Measurements from ENCODE around the gene CDK18.
A peak's percentile ranks its signal among the peaks of the same experiment; 100 is the strongest.

The CDK18 gene

DNA sequence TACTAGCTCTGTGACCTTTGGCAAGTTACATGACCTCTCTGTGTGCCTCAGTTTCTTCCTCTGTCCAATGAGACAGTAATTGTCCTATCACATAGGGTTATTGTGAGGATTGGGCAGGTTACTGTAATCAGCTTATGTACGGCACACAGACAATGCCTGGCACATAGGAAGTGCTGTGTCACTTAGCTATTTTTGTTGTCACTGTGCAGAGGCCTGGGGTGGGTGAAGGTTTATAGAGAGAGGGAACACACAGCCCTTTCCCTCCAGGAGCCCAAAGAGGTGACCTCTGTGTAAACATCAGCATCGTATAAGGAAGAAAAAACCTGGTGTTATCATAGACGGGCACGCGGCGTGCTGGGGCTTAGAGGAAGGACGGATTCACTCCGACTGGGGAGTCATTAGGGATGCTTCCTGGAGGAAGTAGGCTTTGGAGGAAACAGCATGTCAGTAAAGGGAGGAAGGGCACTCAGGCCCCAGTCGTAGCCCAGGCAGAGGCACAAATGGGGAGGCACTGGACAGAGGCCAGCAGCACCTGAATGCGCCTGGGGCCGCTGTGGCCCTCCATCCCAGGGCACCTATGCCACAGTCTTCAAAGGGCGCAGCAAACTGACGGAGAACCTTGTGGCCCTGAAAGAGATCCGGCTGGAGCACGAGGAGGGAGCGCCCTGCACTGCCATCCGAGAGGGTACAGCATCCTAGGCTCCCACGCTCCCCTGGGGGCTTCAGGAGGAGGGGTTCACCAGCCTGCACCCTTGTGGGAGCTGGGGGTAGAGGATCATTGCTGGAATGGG, 21.2 kb downstream of the CDK18 start:
- DNase-seq, result no peak

DNA sequence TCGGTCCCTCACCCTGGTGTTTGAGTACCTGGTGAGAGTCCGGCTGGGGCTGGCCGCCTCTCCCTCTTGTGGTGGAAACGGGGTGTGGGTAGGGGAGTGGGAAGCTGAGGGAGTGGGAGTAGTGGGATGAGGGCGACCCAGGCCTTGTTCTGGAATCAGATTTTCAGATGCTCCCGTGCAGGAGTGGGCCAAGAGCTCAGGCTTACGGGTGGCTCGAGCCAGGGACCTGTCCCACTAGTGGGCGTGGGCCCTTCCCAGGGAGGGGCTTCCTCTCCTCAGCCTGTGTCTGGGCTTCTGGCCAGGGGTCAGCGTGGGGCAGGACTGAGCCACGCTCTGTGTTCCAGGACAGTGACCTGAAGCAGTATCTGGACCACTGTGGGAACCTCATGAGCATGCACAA, 22.0 kb downstream of the CDK18 start:
- DNase-seq, result no peak

DNA sequence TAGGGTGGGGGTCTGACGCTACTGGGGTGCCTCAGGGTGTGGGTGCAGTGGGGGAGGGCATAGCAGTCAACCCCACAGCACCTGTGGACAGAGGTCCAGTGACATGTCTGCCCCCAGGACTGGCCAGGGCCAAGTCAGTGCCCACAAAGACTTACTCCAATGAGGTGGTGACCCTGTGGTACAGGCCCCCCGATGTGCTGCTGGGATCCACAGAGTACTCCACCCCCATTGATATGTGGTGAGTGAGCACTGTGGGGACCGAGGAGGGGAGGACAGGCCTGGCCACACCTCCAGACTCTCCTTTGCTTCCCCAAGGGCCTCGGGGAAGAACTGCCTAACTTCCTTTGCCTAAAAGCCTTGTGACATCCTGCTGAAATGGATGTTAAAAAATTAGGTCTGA, 23.5 kb downstream of the CDK18 start:
- DNase-seq, result no peak

DNA sequence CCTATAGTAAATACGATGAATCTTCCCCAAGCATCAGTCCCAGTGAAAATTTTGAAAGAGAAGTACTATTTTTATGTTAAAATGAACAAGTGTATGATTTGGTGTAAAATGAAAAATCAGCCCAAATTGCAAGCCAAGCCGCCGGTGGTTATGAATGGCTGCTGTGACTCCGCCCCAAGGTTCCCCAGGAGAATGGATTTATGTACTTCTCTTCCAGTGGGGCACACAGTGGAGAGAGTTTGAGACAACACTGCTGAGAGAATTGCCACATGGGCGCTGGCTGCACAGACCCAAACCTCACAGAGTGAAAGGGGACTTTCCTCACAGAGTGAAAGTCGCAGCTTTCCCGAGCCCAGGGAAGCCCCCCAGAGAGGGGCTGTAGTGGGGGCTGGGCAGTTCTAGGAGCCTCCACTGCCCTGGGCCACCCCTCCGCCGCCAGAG, 24.0 kb downstream of the CDK18 start:
- no peak for DNase-seq

DNA sequence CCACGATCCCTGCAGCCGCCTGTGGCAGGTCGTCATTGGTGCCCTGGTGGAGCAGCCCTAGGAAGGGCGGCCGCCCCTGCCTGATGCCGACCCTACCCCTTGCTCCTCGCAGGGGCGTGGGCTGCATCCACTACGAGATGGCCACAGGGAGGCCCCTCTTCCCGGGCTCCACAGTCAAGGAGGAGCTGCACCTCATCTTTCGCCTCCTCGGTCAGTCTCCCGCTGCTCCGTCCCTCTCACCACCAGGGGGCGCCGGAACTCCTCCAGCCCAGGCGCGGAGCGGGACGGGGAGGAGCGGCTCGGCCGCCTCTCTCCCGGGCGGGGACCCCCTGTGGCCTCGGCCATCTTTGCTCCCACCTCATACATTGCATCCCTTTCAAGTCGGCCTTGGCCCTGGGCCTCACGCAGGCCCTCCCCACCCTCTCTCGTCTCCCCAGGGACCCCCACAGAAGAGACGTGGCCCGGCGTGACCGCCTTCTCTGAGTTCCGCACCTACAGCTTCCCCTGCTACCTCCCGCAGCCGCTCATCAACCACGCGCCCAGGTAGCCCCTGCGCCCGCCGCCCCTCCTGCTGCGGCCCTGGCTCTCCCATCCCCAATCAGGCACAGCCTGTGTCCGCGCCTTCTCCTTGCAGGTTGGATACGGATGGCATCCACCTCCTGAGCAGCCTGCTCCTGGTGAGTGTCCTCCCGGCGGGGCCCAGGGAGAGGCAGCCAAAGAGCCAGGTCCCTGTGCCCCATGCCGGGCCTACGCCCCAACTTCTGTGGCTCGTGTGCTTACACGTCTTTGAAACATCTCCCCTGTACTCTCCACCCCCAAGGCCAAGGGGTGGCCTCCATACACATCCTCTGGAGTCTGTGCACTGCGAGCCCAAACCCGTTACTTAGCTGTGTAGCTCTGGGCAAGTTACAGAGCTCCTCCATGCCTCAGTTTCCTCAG, 24.7 kb downstream of the CDK18 start:
- DNase-seq, result peak; percentile 10 to 28

DNA sequence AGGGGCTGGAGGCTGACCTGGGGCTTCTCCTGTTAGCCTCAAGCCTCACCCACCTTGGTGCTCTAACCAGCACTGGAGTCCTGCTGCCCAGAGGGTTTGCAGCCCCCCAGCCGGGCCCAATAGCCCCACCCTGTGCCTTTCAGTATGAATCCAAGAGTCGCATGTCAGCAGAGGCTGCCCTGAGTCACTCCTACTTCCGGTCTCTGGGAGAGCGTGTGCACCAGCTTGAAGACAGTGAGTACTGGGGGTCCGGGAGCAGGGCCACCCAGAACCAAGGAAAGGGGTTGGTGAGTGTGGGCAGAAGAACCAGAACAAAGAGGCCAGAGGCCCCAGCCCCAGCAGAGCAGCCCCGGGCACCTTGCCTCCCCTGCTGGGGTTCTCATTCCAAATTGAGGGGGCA, 25.6 kb downstream of the CDK18 start:
- DNase-seq, result no peak

DNA sequence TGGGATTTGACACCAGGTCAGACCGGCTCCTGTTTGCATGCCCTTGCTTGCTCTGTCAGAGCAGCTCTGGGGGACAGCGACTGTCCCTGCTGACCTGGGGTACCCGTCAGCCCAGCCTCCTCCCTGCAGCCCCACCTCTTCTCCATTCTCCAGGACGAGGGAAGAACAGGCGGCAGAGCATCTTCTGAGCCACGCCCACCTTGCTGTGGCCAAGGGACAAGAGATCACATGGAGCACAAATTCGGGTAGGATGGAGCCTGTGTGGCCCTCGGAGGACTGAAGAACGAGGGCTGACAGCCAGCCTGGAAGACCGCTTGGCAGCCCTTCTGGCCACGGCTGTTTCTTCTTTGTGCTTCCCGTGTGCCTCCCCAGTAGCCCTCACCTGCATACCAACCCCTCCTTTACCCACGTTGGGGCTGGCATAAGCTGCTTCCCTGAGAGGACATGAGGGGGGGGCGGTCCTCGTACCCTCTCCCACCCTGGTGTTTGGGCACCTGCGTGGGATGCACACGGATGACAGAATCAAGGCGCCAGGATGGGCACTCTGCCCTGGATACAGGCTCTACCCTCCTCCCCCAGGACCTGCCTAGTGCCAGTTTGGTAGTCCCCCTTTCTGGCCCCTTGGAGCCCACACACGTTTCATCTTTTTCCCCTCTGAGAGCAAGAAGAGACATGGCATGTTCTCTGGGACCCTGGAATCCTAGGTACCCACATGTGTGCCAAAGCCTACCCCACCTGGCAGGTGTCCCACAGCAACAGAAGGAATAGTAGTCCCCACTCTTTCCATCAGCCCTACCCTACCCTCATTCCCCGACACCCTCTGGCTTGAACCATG, 26.9 kb downstream of the CDK18 start:
- no peak for DNase-seq

DNA sequence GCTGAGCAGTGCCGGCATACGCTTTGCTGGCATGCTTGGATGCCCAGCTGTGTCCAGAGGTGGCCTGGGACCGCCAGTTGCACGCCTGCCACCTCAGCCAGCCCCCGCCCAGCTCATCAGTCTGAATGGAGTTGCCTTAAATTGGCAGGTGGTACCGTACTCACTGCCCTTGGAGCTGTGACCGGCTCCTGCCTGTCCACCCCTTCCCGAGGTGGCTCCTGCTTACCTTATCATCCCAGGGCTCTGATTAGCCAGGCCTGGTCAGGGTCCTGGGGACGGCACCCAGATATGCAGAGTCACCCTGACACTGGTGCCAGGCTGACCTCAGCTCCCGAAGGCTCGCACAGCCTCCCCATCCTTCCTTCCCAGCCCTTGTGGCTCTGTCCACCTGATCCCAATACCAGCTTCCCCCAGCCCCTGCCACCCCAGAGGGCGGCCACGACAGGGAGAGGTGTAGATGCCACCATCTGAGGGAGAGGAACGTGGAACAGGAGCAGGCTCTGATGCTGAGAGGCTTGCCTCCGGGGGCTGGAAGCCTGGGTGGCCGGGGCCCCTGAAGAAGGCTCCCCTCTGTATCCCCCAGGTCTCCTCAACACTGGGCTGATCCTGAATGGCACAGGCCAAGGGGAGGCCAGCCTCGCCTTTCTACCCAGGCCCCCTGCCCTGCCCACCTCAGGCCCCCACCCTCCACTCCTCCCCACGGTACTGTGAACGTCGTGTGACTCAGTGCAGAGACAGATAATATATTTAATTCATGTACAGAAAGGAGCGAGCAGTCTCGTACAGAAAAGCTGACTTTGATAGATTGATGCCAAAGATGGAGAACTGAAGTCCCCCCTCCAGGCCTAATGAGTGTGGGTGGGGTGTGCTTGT, 27.8 kb downstream of the CDK18 start:
- no peak for DNase-seq

DNA sequence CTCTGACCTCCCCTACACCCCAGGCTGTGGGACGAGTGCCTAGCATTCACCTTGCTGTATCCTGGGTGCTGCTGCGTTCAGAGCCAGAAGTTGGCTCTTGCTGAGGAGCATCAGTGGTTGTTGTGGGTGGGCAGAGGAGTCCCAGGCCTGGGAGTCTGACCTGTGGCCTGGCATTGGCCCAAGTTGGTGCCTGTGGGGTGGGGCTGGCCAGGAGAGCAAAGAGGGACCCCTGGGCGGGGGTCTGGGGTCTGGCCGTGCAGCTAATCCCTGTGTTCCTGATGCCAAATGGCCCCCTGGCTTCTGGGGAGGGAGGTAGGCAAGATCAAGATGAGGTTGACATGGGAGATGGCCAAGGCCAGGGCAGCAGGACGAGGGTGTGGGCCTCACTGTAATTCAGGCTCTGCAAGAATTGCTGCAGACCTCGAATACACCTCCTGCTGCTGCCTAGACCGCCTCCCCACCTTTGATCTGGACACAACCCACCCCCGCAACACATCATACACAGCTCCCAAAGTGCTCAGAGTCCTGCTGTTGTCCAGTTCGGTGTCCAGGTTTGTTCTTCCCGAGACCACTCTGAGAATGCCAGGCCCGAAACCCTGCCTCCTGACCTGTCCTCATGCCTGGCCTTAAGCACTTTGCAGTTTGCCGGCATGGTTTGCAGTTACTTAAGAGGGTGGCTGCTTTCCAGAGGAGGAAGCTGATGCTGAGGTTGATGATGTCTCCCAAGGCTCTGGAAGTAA, 28.7 kb downstream of the CDK18 start:
- DNase-seq, result no peak

DNA sequence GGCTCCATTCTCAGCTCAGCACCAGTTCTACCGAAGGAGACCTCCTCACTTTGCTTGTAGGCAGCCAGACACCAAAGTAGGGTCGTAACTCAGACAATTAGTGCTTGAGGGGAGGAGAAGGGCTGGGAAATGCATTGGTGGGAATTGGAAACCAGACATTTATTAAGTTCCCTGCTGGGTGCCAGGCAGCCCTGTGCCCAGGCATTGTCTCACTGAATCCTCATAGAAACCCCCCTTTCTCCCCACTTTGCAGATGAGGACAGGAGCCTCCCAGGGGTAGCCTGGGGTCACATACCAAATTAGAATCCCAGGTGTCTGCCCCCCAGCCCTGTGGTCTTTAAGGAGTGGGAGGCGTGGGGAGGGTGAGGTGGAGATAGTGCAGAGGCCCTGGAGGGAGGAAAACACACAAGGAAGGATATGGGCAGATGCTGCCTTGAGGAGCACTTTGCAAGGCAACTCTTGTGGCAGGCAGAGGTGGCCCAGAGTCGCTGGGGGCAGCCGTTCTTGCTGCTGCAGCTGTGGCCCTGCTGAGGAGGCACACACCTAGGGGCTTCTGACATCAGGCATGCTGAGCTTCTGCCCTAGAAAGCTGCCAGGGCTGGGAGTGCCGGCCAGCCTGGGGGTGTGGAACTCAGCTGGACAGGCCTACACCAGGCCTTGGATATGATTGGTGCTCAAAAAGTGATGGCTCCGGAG, 29.4 kb downstream of the CDK18 start:
- DNase-seq, result no peak

DNA sequence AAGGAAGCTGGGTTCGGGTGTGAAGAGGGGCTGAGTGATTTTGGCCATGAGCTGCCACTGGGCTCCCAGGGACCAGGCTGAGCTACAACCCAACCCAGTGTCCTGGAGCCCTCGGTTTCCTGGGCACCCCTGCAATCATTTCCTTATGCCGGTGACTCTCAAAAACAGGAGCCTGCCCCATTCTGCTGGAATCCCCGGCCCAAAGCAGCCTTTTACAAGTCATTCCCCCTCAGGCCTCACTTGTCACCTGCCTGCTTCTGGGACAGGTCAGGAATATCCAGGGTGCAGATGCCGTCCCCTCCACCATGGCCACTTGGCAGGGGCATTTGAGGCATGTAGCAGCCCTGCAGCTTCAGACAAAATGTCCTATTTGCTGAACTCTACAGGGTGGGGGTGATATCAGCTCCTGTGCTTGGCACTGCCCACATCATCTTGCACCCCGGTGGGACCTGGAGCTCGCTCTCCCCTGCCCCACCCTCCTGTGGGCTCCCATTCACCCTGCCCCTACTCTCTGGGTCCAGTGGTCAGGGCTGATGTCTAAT, 30.0 kb downstream of the CDK18 start:
- DNase-seq, result no peak

DNA sequence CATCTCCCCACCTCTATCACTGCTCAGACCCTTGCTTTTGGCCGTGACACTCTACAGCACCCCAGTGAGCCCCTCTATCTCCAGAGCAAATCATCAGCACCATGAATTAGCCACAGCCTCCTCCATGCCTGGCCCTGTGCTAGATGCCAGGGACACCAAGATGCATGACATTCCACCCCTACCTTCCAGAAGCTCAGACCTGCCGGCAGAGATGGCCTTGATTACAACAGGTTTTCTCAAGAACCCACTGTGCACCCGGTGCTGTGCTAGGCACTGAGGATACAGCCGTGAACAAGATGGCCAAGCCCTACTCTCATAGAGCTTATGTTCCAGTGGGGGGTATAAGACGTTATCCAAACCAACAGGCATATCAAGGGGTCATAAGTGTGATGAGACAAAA, 30.6 kb downstream of the CDK18 start:
- DNase-seq, result no peak

DNA sequence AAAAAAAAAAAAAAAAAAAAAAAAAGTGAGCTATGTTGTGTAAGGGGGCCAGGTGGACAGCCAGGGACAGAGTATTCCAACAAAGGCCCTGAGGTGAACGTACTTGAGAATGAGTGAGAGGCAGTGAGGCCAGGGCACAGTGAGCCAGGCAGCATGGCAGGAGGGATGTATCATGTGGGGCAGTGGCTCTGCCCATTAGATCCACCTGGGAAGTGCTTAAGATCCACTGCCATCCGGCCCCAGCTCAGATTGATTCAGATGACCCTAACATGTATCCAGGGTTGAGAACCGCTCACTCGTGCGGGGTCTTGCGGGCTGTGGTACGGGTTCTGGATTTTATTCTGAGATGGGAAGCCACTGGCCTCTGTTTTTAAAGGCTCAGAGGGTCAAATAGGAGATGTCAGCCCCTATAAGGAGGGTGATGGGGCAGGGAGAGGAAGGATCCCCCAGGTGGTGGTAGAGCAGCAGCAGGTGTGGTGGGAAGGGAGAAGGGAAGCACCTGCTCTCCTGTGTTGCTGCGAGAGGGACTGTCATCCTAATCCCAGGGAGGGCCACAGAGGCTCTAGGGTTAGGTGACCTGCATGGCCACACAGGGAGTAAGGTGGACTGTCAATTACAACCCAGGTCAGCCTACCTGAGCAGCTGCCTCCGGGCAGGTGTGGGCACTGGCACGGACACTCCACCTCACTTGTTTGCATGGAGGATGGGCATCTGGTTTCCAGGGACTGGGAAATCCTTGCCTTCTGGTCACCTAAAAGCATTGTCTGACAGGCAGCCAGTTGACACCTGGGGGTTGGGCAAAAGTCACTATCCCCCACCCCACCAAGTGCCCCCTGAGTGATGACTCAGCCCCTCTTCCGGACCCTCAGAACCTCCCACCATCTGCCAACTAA, 31.6 kb downstream of the CDK18 start:
- no peak for DNase-seq

DNA sequence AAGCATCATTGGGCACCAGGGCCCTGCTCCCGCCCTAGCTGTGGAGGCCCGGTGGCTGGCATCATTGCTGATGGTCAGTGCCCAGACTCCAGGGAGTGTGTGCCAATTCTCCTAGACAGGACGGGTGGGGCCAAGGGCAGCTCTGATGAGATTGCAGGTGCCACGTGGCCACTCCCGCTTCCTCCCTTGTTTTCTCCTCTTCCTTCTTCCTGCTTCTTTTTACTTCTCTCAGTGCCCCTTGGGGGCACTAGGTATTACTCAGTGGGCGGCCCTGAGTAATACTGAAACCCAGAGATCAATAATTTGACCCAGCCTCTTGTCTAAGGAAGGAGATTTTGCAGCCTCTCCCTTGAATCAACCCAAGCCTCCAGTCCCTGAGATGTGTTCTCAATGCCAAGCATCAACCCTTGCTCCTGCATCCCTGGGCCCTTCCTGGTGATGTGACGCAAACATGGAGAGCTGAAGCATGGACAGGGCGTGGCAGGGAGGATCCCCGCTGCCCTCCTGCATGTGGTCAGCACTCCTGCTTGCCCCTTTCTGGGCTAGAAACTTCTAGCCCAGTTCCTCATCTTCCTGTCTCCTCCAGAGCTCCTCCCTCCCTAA, 32.4 kb downstream of the CDK18 start:
- DNase-seq, result no peak

DNA sequence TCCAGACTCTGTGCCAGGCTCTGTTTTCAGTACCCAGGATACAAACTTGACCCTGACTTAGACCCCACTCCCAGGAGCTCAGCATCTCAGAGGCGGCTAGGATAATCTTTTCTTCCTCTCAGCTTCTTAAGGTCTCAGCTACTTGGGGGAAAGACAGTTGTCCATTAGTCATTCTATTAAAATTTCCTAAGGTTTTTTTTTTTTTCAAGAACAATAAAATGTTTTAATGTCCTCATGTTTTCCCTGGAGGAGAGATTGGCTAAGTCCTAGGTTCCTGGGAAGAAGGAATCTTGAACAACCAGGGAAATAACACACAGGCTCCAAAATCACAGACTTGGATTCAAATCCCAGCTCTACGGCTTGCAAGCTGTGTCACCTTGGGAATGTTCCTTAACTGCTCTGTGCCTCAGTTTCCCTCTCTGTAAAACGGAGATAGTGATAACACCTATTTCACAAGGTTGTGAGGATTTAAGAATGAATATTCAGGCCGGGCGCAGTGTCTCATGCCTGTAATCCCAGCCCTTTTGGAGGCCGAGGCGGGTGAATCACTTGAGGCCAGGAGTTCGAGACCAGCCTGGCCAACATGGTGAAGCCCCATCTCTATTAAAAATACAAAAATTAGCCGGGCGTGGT, 33.0 kb downstream of the CDK18 start:
- DNase-seq, result no peak

DNA sequence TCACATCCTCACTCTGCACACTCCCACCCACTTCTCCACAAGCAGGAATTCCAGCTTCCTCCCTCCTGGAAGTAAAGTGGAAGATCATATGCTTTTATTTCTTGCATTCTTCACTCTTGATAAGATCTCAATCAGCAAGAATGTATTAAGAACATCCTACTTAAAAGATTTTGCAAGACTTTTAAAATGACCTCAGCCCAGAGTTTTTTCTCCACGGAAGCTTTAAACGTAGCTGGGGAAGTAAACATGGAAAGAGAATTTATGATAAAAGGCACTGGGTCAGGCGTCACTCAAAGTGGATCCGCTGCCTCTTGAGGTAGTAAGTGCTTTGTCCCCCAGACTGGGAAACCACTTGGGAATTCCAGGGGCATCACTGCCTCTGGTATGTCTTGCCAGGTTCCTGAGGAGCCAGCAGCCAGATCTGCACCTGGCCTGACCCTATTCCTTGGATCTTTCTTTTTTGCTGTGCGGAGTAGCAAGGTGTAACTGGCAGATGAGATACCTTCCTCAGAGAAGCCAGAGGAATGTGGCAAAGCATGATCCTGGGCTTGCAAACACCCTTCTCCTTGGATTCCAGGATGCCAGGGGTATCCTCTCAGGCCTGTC, 33.9 kb downstream of the CDK18 start:
- DNase-seq, result no peak

DNA sequence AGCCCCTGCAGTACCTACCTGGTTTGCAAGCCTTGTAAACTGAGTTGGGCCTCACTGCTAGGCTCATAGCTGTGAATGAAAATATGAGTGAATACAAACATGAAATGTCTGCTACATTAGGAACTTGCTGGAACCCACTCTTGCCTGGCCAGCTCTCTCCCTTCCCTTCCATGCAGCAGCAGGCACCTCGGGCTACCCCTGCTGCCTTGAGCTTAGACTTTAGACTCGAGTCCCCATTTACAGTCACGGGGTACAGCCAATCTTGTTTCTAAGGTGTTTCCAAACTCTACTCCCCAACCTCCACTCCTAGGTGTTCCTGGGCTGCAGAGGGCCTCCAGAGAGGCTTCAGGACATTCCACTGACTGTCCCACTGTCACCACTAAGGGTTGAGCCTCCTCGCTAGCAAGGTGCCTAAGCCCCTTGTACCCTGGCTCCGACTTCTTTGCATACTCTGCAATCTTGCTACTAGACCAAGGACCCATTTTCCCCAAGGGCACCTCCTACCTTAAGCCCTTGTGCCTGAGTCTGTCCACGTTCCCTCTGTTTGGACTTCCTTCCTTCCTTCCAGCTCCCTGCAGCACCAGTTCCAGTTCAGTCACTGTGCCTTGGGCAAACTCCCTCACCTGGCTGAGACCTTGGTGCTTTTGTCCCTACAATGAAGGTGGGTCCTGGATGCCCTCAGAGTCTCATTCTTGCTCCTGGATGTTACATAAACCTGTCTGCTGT, 36.9 kb downstream of the CDK18 start:
- no peak for DNase-seq
